Hepatocyte (in vitro differentiated cells): ENCODE data around the gene PHLDB1.

Experiments
- CTCF ChIP-seq: fragments of 200-600 bp; sonication (generic); IDR thresholded peaks from 2 replicates; pipeline ENCODE4 v1.5.1; 2016; ENCODE audit warnings: antibody characterized with exemption, mild to moderate bottlenecking; ENCODE audit not compliant: poor library complexity
- EZH2 ChIP-seq: fragments of 200-600 bp; sonication (generic); IDR thresholded peaks from 2 replicates; pipeline ENCODE4 v1.6.1; 2016; ENCODE audit warnings: antibody characterized with exemption, mild to moderate bottlenecking, borderline replicate concordance

- TF ChIP-seq CTCF (no peak), EZH2 (no peak)
Observed at GRCh38 chr11:118608360-118609227, 1.2 kb downstream of the PHLDB1 start.
